IMR-90 (cell line): Measurements from ENCODE around the gene FNDC3B. TPM values are rescaled to one million over a fixed set of nuclear protein-coding genes. Genes with fewer than 3 reads are reported as not detected.
A peak's percentile ranks its signal among the peaks of the same experiment; 100 is the strongest.

Source experiments
- ATAC-seq: fragments of 200-7000 bp; cut with Tn5 transposase; 2 replicates; pipeline ENCODE4 v1.9.1; 2020; ENCODE audit warnings: low read depth, mild to moderate bottlenecking, moderate library complexity
- BruUV-seq: library from RNA; stranded (reverse); fragments of 400-500 nt; replicated peaks from 2 replicates; lab custom pipeline; 2021; lab: Mats Ljungman, UMichigan
- CTCF ChIA-PET: fragments of 300-600 bp; formaldehyde crosslinking; extraction: SDS; loops from one replicate; lab custom pipeline; 2021; ENCODE audit warnings: antibody characterized with exemption; lab: Yijun Ruan, JAX
- POLR2A ChIA-PET: fragments of 300-600 bp; sonication (Branson Sonifier 250); formaldehyde crosslinking; loops from one replicate; lab custom pipeline; 2022; ENCODE audit warnings: antibody characterized with exemption; ENCODE audit not compliant: unreplicated experiment; lab: Charles Lee
- DNase-seq: peaks from one replicate; pipeline ENCODE4 v3.0.0; 2013
- H2AFZ ChIP-seq: replicated peaks from 2 replicates; pipeline ENCODE3; 2013; ENCODE audit warnings: low read length, mild to moderate bottlenecking; ENCODE audit not compliant: poor library complexity
- H2AK5ac ChIP-seq: 2 replicates; pipeline ENCODE4 v1.6.1; 2013; ENCODE audit warnings: low read depth, low read length, inconsistent platforms
- H2AK9ac ChIP-seq: replicated peaks from 2 replicates; pipeline ENCODE3; 2013; ENCODE audit warnings: mild to moderate bottlenecking, low read depth, low read length, moderate library complexity; ENCODE audit not compliant: poor library complexity
- H2BK120ac ChIP-seq: 2 replicates; pipeline ENCODE4 v1.6.1; 2013; ENCODE audit warnings: low read depth, low read length, inconsistent platforms
- H2BK15ac ChIP-seq: 3 replicates; pipeline ENCODE4 v1.6.1; 2013; ENCODE audit warnings: low read depth, low read length, inconsistent platforms
- H2BK20ac ChIP-seq: 2 replicates; pipeline ENCODE4 v1.6.1; 2013; ENCODE audit warnings: low read depth, mild to moderate bottlenecking, inconsistent platforms, low read length, moderate library complexity
- H2BK5ac ChIP-seq: 2 replicates; pipeline ENCODE4 v1.6.1; 2013; ENCODE audit warnings: mild to moderate bottlenecking, low read depth, low read length, inconsistent platforms; ENCODE audit not compliant: poor library complexity, severe bottlenecking
- H3K14ac ChIP-seq: replicated peaks from 2 replicates; pipeline ENCODE4 v1.6.1; 2013; ENCODE audit warnings: low read depth, low read length, inconsistent platforms
- H3K18ac ChIP-seq: 2 replicates; pipeline ENCODE4 v1.6.1; 2013; ENCODE audit warnings: low read depth, low read length, control low read depth
- H3K23ac ChIP-seq: 2 replicates; pipeline ENCODE4 v1.6.1; 2013; ENCODE audit warnings: low read depth, low read length, inconsistent platforms
- H3K27ac ChIP-seq: 2 replicates; pipeline ENCODE4 v1.5.1; 2013; ENCODE audit warnings: mild to moderate bottlenecking, control low read depth, low read length; ENCODE audit not compliant: insufficient read depth
- H3K27me3 ChIP-seq: 2 replicates; pipeline ENCODE4 v1.6.1; 2013; ENCODE audit warnings: low read length; ENCODE audit not compliant: control insufficient read depth, insufficient read depth
- H3K36me3 ChIP-seq: 2 replicates; pipeline ENCODE4 v1.6.1; 2013; ENCODE audit warnings: low read length, mixed read lengths; ENCODE audit not compliant: control insufficient read depth, insufficient read depth
- H3K4ac ChIP-seq: 2 replicates; pipeline ENCODE4 v1.6.1; 2013; ENCODE audit warnings: low read depth, low read length, inconsistent platforms
- H3K4me1 ChIP-seq: 2 replicates; pipeline ENCODE4 v1.6.1; 2013; ENCODE audit warnings: low read length, mixed read lengths; ENCODE audit not compliant: control insufficient read depth, insufficient read depth
- H3K4me2 ChIP-seq: 2 replicates; pipeline ENCODE4 v1.6.1; 2013; ENCODE audit warnings: low read depth, mild to moderate bottlenecking, control low read depth, low read length, moderate library complexity
- H3K4me3 ChIP-seq: 2 replicates; pipeline ENCODE4 v1.5.1; 2013; ENCODE audit warnings: low read depth, mild to moderate bottlenecking, control low read depth, low read length, moderate library complexity; ENCODE audit not compliant: insufficient read depth
- H3K56ac ChIP-seq: 2 replicates; pipeline ENCODE4 v1.6.1; 2013; ENCODE audit warnings: low read length, inconsistent platforms; ENCODE audit not compliant: insufficient read depth; ENCODE audit errors: extremely low read depth
- H3K79me1 ChIP-seq, 2 experiments: 2 replicates each; pipeline ENCODE4 v1.6.1; 2013; ENCODE audit warnings: low read length in 2 of 2, inconsistent platforms in 1 of 2, low read depth in 1 of 2
- H3K9ac ChIP-seq: 2 replicates; pipeline ENCODE4 v1.6.1; 2013; ENCODE audit warnings: low read depth, low read length, control low read depth
- H3K9me1 ChIP-seq: 2 replicates; pipeline ENCODE4 v1.6.1; 2013; ENCODE audit warnings: low read length, inconsistent platforms; ENCODE audit not compliant: insufficient read depth
- H3K9me3 ChIP-seq: 2 replicates; pipeline ENCODE4 v1.6.1; 2013; ENCODE audit warnings: low read length; ENCODE audit not compliant: control insufficient read depth, insufficient read depth
- H4K20me1 ChIP-seq: 2 replicates; pipeline ENCODE4 v1.6.1; 2013; ENCODE audit warnings: low read length, inconsistent platforms; ENCODE audit not compliant: insufficient read depth
- H4K5ac ChIP-seq: 2 replicates; pipeline ENCODE4 v1.6.1; 2013; ENCODE audit warnings: mild to moderate bottlenecking, low read depth, low read length, control low read depth
- H4K8ac ChIP-seq, 2 experiments: 2 replicates each; pipeline ENCODE4 v1.6.1; 2013; ENCODE audit warnings: low read depth in 2 of 2, low read length in 2 of 2, control low read depth in 1 of 2, inconsistent platforms in 1 of 2
- H4K91ac ChIP-seq: 2 replicates; pipeline ENCODE4 v1.6.1; 2013; ENCODE audit warnings: low read depth, low read length, inconsistent platforms; ENCODE audit not compliant: insufficient read depth
- BHLHE40 ChIP-seq: fragments of 150-350 bp; IDR thresholded peaks from 2 replicates; pipeline ENCODE4 v1.6.1; 2016; ENCODE audit warnings: mild to moderate bottlenecking, low read depth, low read length
- CEBPB ChIP-seq: IDR thresholded peaks from 2 replicates; pipeline ENCODE4 v1.6.1; 2012; ENCODE audit warnings: low read depth, low read length, improper control_type of control experiment
- CHD1 ChIP-seq: IDR thresholded peaks from 2 replicates; pipeline ENCODE4 v1.6.1; 2012; ENCODE audit warnings: low read depth, low read length, improper control_type of control experiment
- CTCF ChIP-seq: conservative IDR thresholded peaks from 2 replicates; pipeline ENCODE4 v1.5.1; 2012; ENCODE audit warnings: mild to moderate bottlenecking, low read depth, low read length, improper control_type of control experiment
- ELK1 ChIP-seq: fragments of 150-350 bp; IDR thresholded peaks from 2 replicates; pipeline ENCODE4 v1.6.1; 2016; ENCODE audit warnings: low read depth, mild to moderate bottlenecking, low read length, moderate library complexity, borderline replicate concordance
- FOS ChIP-seq: fragments of 150-350 bp; IDR thresholded peaks from 2 replicates; pipeline ENCODE4 v1.6.1; 2016; ENCODE audit warnings: low read depth, low read length
- MAFK ChIP-seq: IDR thresholded peaks from 2 replicates; pipeline ENCODE4 v1.6.1; 2012; ENCODE audit warnings: low read depth, low read length, improper control_type of control experiment
- MAZ ChIP-seq: IDR thresholded peaks from 2 replicates; pipeline ENCODE4 v1.6.1; 2012; ENCODE audit warnings: low read depth, mild to moderate bottlenecking, low read length, improper control_type of control experiment, moderate library complexity, borderline replicate concordance
- NFE2L2 ChIP-seq: fragments of 150-350 bp; IDR thresholded peaks from 2 replicates; pipeline ENCODE4 v1.6.1; 2016; ENCODE audit warnings: low read depth, mild to moderate bottlenecking, low read length
- POLR2A ChIP-seq: IDR thresholded peaks from 2 replicates; pipeline ENCODE4 v1.6.1; 2012; ENCODE audit warnings: mild to moderate bottlenecking, low read depth, low read length
- RAD21 ChIP-seq: IDR thresholded peaks from 2 replicates; pipeline ENCODE4 v1.6.1; 2012; ENCODE audit warnings: low read length, improper control_type of control experiment
- RCOR1 ChIP-seq: IDR thresholded peaks from 2 replicates; pipeline ENCODE4 v1.6.1; 2012; ENCODE audit warnings: mild to moderate bottlenecking, low read length, improper control_type of control experiment; ENCODE audit not compliant: insufficient replicate concordance
- RFX5 ChIP-seq: IDR thresholded peaks from 2 replicates; pipeline ENCODE4 v1.8.0; 2012; ENCODE audit warnings: low read depth, mild to moderate bottlenecking, low read length, moderate library complexity
- USF2 ChIP-seq: fragments of 150-350 bp; IDR thresholded peaks from 2 replicates; pipeline ENCODE4 v1.6.1; 2017; ENCODE audit warnings: mild to moderate bottlenecking, antibody characterized with exemption, low read length, low read depth
- WGBS, 2 experiments: methylation state at CpG; one replicate each; pipeline versions ENCODE4 v1.1.5 to v1.1.7; 2013; ENCODE audit warnings: missing lambda C conversion rate in 2 of 2; ENCODE audit not compliant: insufficient read length in 1 of 2; ENCODE audit errors: extremely low coverage in 2 of 2; 5-methylcytosine and 5-hydroxymethylcytosine counted together
- dilution Hi-C: fragments of 300-500 bp; cut with HindIII; formaldehyde crosslinking; loops from one replicate; pipeline ENCODE4 v1.14.3; 2018; ENCODE audit warnings: low sequenced_read_pairs; ENCODE audit not compliant: unreplicated experiment
- in situ Hi-C: fragments of 300-500 bp; cut with MboI; formaldehyde crosslinking; loops from 3 replicates; pipeline ENCODE4 v1.14.3; 2019; ENCODE audit warnings: low sequenced_read_pairs, inconsistent platforms, mixed read lengths
- intact Hi-C: fragments of 100-400 bp; cut with micrococcal nuclease; formaldehyde crosslinking; loops from 2 replicates; pipeline ENCODE4 v1.10.0; 2022
- polyA plus RNA-seq, 3 experiments: library from polyadenylated mRNA; depleted of rRNA; stranded (reverse); fragments of >200 nt; gene quantifications; 2 replicates each; pipeline ENCODE4 v1.2.3, GENCODE V29; 2012; ENCODE audit warnings: low replicate concordance in 1 of 3
- total RNA-seq: library from RNA; depleted of rRNA; stranded (reverse); fragments of >200 nt; gene quantifications from 2 replicates; pipeline ENCODE4 v1.2.3, GENCODE V29; 2012

Gene FNDC3B
- total and polyA plus RNA-seq, 2 of the 4 experiments (the other 2 are of a cell fraction): 23.9 to 150 TPM

GRCh38 chr3:172067837-172068440 lies 28.6 kb downstream of the FNDC3B start (continued):
- TF ChIP-seq CTCF (no peak), CEBPB (no peak), FOS (no peak)

- ATAC-seq (no peak), DNase-seq (no peak)
- peaks cover 21% of the 10 kb centered on the region for H3K4me1 ChIP-seq
- H3K14ac ChIP-seq: no peak overlapping the region
- peaks cover 32% of the 10 kb centered on the region for H3K9me1 ChIP-seq
- dilution Hi-C loops (no loop called here), intact Hi-C loops (no loop called here), in situ Hi-C loops (no loop called here)
- no TSS peak for BruUV-seq
- H3K27ac ChIP-seq: no peak overlapping the region
- H2BK15ac ChIP-seq: no peak overlapping the region
- no peak overlapping the region for H2BK120ac ChIP-seq
- H4K5ac ChIP-seq: no peak overlapping the region
- H3K36me3 ChIP-seq: peaks cover 11% of the 10 kb centered on the region
- no peaks in the 10 kb centered on the region for H3K27me3 ChIP-seq
- H2BK5ac ChIP-seq: no peak overlapping the region
- no peak overlapping the region for H4K8ac ChIP-seq
- H3K4me2 ChIP-seq: no peak overlapping the region
- no CpG with 5 or more reads among the region's 4 CpGs for WGBS, 2 experiments
- ChIA-PET CTCF (no interaction called here), POLR2A (no interaction called here)
- peak overlapping the region; percentile 27; the same call in 1 of the 2 replicates for H3K23ac ChIP-seq
- peaks cover 26 to 88% of the 10 kb centered on the region in 2 experiments for H3K79me1 ChIP-seq
- no peak overlapping the region for H2AK9ac ChIP-seq
- H2AK5ac ChIP-seq: no peak overlapping the region
- H3K56ac ChIP-seq: no peak overlapping the region
- no peak overlapping the region for H3K4me3 ChIP-seq
- no peak overlapping the region for H4K91ac ChIP-seq
- H4K20me1 ChIP-seq: peaks cover 94% of the 10 kb centered on the region
- no peak overlapping the region for H3K4ac ChIP-seq
- no peak overlapping the region for H2AFZ ChIP-seq
- H3K9me3 ChIP-seq: no peaks in the 10 kb centered on the region
- no peak overlapping the region for H3K18ac ChIP-seq
- H3K9ac ChIP-seq: no peak overlapping the region
- H2BK20ac ChIP-seq: no peak overlapping the region
- TF ChIP-seq NFE2L2 (no peak), RCOR1 (no peak), CHD1 (no peak), MAZ (no peak), CEBPB (no peak), BHLHE40 (no peak), FOS (no peak), MAFK (no peak), USF2 (no peak), RFX5 (no peak), RAD21 (no peak), ELK1 (no peak), POLR2A (no peak)
These were observed 29.6 kb downstream of the FNDC3B start for GRCh38 chr3:172068977-172069376.
